SK-N-SH treated with all-trans-retinoic acid at 6 μM for 48 hours (cell line): ENCODE measurements around the gene DNAJC4.
A peak's percentile ranks its signal among the peaks of the same experiment; 100 is the strongest.

Source experiments
- ATAC-seq: fragments of 200-7000 bp; cut with Tn5 transposase; 3 replicates; pipeline ENCODE4 v1.9.1; 2020; ENCODE audit warnings: mild to moderate bottlenecking, moderate library complexity
- ARNTL ChIP-seq: fragments of 450-650 bp; formaldehyde crosslinking; IDR thresholded peaks from 2 replicates; pipeline ENCODE4 v1.5.0; 2020; ENCODE audit warnings: low read depth, mild to moderate bottlenecking, moderate library complexity, borderline replicate concordance
- BACH2 ChIP-seq: fragments of 250-450 bp; sonication (Bioruptor Pico); IDR thresholded peaks from 2 replicates; pipeline ENCODE4 v1.9.0; 2021; ENCODE audit warnings: mild to moderate bottlenecking, borderline replicate concordance
- CREB5 ChIP-seq: fragments of 250-450 bp; sonication (Bioruptor Pico); IDR thresholded peaks from 2 replicates; pipeline ENCODE4 v1.5.1; 2020; ENCODE audit warnings: low read depth, mild to moderate bottlenecking, moderate library complexity
- CSDC2 ChIP-seq: fragments of 250-450 bp; sonication (Bioruptor Pico); IDR thresholded peaks from 2 replicates; pipeline ENCODE4 v1.5.0; 2020; ENCODE audit warnings: mild to moderate bottlenecking, moderate library complexity
- CSRNP3 ChIP-seq: fragments of 250-450 bp; sonication (Bioruptor Pico); IDR thresholded peaks from 2 replicates; pipeline ENCODE4 v1.5.1; 2021; ENCODE audit warnings: mild to moderate bottlenecking, moderate library complexity
- ESRRG ChIP-seq: fragments of 250-450 bp; sonication (Bioruptor Pico); IDR thresholded peaks from 2 replicates; pipeline ENCODE4 v1.6.1; 2021; ENCODE audit warnings: mild to moderate bottlenecking
- GLIS3 ChIP-seq: fragments of 250-450 bp; sonication (Bioruptor Pico); IDR thresholded peaks from 2 replicates; pipeline ENCODE4 v1.5.0; 2020; ENCODE audit warnings: mild to moderate bottlenecking, moderate library complexity
- ISL1 ChIP-seq: fragments of 250-450 bp; sonication (Bioruptor Pico); IDR thresholded peaks from 2 replicates; pipeline ENCODE4 v2.1.2; 2022; ENCODE audit warnings: mild to moderate bottlenecking, moderate library complexity
- OSR1 ChIP-seq: fragments of 250-450 bp; sonication (Bioruptor Pico); IDR thresholded peaks from 2 replicates; pipeline ENCODE4 v1.8.0; 2022; ENCODE audit warnings: moderate library complexity, mild to moderate bottlenecking, inconsistent platforms
- PPARA ChIP-seq: fragments of 250-450 bp; sonication (Bioruptor Pico); IDR thresholded peaks from 2 replicates; pipeline ENCODE4 v1.5.0; 2020; ENCODE audit warnings: mild to moderate bottlenecking, borderline replicate concordance
- RARB ChIP-seq: fragments of 250-450 bp; sonication (Bioruptor Pico); IDR thresholded peaks from 2 replicates; pipeline ENCODE4 v1.8.0; 2021; ENCODE audit warnings: mild to moderate bottlenecking, moderate library complexity
- TCF4 ChIP-seq: fragments of 250-450 bp; sonication (Bioruptor Pico); IDR thresholded peaks from 2 replicates; pipeline ENCODE4 v1.8.0; 2021; ENCODE audit warnings: mild to moderate bottlenecking, moderate library complexity, borderline replicate concordance
- TOX ChIP-seq: fragments of 250-450 bp; sonication (Bioruptor Pico); IDR thresholded peaks from 2 replicates; pipeline ENCODE4 v1.8.0; 2021; ENCODE audit warnings: mild to moderate bottlenecking, moderate library complexity, borderline replicate concordance
- TSHZ2 ChIP-seq: fragments of 250-450 bp; sonication (Bioruptor Pico); IDR thresholded peaks from 2 replicates; pipeline ENCODE4 v1.5.0; 2020; ENCODE audit warnings: mild to moderate bottlenecking, moderate library complexity
- ZC3H10 ChIP-seq: fragments of 250-450 bp; sonication (Bioruptor Pico); IDR thresholded peaks from 2 replicates; pipeline ENCODE4 v1.5.1; 2021; ENCODE audit warnings: mild to moderate bottlenecking, moderate library complexity
- ZFP3 ChIP-seq: fragments of 250-450 bp; sonication (Bioruptor Pico); IDR thresholded peaks from 2 replicates; pipeline ENCODE4 v1.5.0; 2020; ENCODE audit warnings: mild to moderate bottlenecking, moderate library complexity
- ZNF565 ChIP-seq: fragments of 450-650 bp; formaldehyde crosslinking; conservative IDR thresholded peaks from 2 replicates; pipeline ENCODE4 v1.5.0; 2020; ENCODE audit warnings: low read depth, mild to moderate bottlenecking, moderate library complexity
- ZNF70 ChIP-seq: fragments of 450-650 bp; formaldehyde crosslinking; IDR thresholded peaks from 2 replicates; pipeline ENCODE4 v1.5.0; 2020; ENCODE audit warnings: mild to moderate bottlenecking, moderate library complexity
- ZNF8 ChIP-seq: fragments of 450-650 bp; formaldehyde crosslinking; IDR thresholded peaks from 2 replicates; pipeline ENCODE4 v1.5.0; 2020; ENCODE audit warnings: mild to moderate bottlenecking, moderate library complexity
- TF ChIP-seq, protein P1 (sequence below): fragments of 250-450 bp; sonication (Bioruptor Pico); IDR thresholded peaks from 2 replicates; pipeline ENCODE4 v1.8.0; 2021; ENCODE audit warnings: low read depth, mild to moderate bottlenecking, moderate library complexity, borderline replicate concordance

Gene DNAJC4

GRCh38 chr11:64219755-64220154 lies 10.6 kb upstream of the DNAJC4 start:
- TF ChIP-seq CREB5 (no peak), ESRRG (CRISPR knock-in tag) (no peak), TSHZ2 (CRISPR knock-in tag) (no peak), GLIS3 (CRISPR knock-in tag) (no peak)
- peak; percentile 10; the same call in 2 of the 3 replicates for ATAC-seq

GRCh38 chr11:64220271-64220670 lies 10.1 kb upstream of the DNAJC4 start:
- TF ChIP-seq ESRRG (CRISPR knock-in tag) (no peak), ZNF565 (no peak), ZNF8 (CRISPR knock-in tag) (no peak), CSRNP3 (CRISPR knock-in tag) (no peak), OSR1 (CRISPR knock-in tag) (no peak), CSDC2 (CRISPR knock-in tag) (no peak), TSHZ2 (CRISPR knock-in tag) (no peak), BACH2 (CRISPR knock-in tag) (no peak)
- peak; percentile 11 for ATAC-seq

- TF ChIP-seq TOX (CRISPR knock-in tag) (no peak), ISL1 (CRISPR knock-in tag) (no peak), CSDC2 (CRISPR knock-in tag) (no peak), CSRNP3 (CRISPR knock-in tag) (no peak), TSHZ2 (CRISPR knock-in tag) (no peak), PPARA (CRISPR knock-in tag) (no peak), GLIS3 (CRISPR knock-in tag) (no peak), TCF4 (CRISPR knock-in tag) (no peak), RARB (CRISPR knock-in tag) (no peak), ZFP3 (CRISPR knock-in tag) (no peak), ZNF70 (CRISPR knock-in tag) (no peak), ARNTL (CRISPR knock-in tag) (no peak), OSR1 (CRISPR knock-in tag) (no peak), BACH2 (CRISPR knock-in tag) (no peak), CREB5 (no peak), ZNF8 (CRISPR knock-in tag) (no peak), ZNF565 (no peak), ZC3H10 (CRISPR knock-in tag) (no peak), ESRRG (CRISPR knock-in tag) (no peak)
- TF ChIP-seq, protein P1, sequence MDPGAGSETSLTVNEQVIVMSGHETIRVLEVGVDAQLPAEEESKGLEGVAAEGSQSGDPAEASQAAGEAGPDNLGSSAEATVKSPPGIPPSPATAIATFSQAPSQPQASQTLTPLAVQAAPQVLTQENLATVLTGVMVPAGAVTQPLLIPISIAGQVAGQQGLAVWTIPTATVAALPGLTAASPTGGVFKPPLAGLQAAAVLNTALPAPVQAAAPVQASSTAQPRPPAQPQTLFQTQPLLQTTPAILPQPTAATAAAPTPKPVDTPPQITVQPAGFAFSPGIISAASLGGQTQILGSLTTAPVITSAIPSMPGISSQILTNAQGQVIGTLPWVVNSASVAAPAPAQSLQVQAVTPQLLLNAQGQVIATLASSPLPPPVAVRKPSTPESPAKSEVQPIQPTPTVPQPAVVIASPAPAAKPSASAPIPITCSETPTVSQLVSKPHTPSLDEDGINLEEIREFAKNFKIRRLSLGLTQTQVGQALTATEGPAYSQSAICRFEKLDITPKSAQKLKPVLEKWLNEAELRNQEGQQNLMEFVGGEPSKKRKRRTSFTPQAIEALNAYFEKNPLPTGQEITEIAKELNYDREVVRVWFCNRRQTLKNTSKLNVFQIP (CRISPR knock-in tag): no peak
- no peak for ATAC-seq
These were observed 9.6 kb upstream of the DNAJC4 start for GRCh38 chr11:64220798-64221197.
